Measurements from ENCODE around the gene WIZ.

GRCh38 chr19:15461694-15462093 lies 11.9 kb upstream of the WIZ start:
- TF ChIP-seq POLR2A (IDR thresholded peaks at IDR 0.05; ENCODE audit: low read depth, low read length) (no peak), POLR2AphosphoS5 (IDR thresholded peaks at IDR 0.05; ENCODE audit: low read length) (no peak), RBBP5 (conservative IDR thresholded peaks at IDR 0.05) (no peak), USF2 (IDR thresholded peaks at IDR 0.05; ENCODE audit: borderline replicate concordance, low read depth, low read length) (no peak), EZH2 (IDR thresholded peaks at IDR 0.05; ENCODE audit: borderline replicate concordance, control insufficient read depth, low read depth, low read length) (no peak), HDGF (IDR thresholded peaks at IDR 0.05) (no peak), SP1 (IDR thresholded peaks at IDR 0.05; ENCODE audit: low read depth, low read length) (no peak), TCF7 (IDR thresholded peaks at IDR 0.05; ENCODE audit: borderline replicate concordance) (no peak), CREM (IDR thresholded peaks at IDR 0.05; ENCODE audit: low read depth) (no peak)
- TF ChIP-seq, protein P1, sequence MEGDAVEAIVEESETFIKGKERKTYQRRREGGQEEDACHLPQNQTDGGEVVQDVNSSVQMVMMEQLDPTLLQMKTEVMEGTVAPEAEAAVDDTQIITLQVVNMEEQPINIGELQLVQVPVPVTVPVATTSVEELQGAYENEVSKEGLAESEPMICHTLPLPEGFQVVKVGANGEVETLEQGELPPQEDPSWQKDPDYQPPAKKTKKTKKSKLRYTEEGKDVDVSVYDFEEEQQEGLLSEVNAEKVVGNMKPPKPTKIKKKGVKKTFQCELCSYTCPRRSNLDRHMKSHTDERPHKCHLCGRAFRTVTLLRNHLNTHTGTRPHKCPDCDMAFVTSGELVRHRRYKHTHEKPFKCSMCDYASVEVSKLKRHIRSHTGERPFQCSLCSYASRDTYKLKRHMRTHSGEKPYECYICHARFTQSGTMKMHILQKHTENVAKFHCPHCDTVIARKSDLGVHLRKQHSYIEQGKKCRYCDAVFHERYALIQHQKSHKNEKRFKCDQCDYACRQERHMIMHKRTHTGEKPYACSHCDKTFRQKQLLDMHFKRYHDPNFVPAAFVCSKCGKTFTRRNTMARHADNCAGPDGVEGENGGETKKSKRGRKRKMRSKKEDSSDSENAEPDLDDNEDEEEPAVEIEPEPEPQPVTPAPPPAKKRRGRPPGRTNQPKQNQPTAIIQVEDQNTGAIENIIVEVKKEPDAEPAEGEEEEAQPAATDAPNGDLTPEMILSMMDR (IDR thresholded peaks at IDR 0.05 in 2 of 3, conservative IDR thresholded peaks at IDR 0.05 in 1 of 3; ENCODE audit: control insufficient read depth in 2 of 3, extremely low read depth in 1 of 3, insufficient read depth in 1 of 3, low read depth in 3 of 3, low read length in 3 of 3) = no peak
- TF ChIP-seq, protein P2, sequence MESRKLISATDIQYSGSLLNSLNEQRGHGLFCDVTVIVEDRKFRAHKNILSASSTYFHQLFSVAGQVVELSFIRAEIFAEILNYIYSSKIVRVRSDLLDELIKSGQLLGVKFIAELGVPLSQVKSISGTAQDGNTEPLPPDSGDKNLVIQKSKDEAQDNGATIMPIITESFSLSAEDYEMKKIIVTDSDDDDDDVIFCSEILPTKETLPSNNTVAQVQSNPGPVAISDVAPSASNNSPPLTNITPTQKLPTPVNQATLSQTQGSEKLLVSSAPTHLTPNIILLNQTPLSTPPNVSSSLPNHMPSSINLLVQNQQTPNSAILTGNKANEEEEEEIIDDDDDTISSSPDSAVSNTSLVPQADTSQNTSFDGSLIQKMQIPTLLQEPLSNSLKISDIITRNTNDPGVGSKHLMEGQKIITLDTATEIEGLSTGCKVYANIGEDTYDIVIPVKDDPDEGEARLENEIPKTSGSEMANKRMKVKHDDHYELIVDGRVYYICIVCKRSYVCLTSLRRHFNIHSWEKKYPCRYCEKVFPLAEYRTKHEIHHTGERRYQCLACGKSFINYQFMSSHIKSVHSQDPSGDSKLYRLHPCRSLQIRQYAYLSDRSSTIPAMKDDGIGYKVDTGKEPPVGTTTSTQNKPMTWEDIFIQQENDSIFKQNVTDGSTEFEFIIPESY (IDR thresholded peaks at IDR 0.05) = no peak
